ENCODE data around the gene TNPO2.

Gene TNPO2

GRCh38 chr19:12750851-12751250 is 27.1 kb upstream of the TNPO2 start:
- Histone ChIP-seq H3K4me3 (replicated peaks; ENCODE audit: low read depth, low read length) (no peak overlapping the region), H3K36me3 (ENCODE audit: control insufficient read depth, insufficient read depth, low read length) (peaks cover 15% of the 10 kb centered on the region), H3K27me3 (replicated peaks; ENCODE audit: control insufficient read depth, insufficient read depth, low read length) (no peaks in the 10 kb centered on the region; the same call in 1 of the 2 replicates)
- DNase-seq (ENCODE audit: extremely low read depth, insufficient read length), result no peak
- TF ChIP-seq, protein P1, sequence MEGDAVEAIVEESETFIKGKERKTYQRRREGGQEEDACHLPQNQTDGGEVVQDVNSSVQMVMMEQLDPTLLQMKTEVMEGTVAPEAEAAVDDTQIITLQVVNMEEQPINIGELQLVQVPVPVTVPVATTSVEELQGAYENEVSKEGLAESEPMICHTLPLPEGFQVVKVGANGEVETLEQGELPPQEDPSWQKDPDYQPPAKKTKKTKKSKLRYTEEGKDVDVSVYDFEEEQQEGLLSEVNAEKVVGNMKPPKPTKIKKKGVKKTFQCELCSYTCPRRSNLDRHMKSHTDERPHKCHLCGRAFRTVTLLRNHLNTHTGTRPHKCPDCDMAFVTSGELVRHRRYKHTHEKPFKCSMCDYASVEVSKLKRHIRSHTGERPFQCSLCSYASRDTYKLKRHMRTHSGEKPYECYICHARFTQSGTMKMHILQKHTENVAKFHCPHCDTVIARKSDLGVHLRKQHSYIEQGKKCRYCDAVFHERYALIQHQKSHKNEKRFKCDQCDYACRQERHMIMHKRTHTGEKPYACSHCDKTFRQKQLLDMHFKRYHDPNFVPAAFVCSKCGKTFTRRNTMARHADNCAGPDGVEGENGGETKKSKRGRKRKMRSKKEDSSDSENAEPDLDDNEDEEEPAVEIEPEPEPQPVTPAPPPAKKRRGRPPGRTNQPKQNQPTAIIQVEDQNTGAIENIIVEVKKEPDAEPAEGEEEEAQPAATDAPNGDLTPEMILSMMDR (IDR thresholded peaks at IDR 0.05; ENCODE audit: insufficient read depth, low read length, poor library complexity, severe bottlenecking), result no peak

DNA sequence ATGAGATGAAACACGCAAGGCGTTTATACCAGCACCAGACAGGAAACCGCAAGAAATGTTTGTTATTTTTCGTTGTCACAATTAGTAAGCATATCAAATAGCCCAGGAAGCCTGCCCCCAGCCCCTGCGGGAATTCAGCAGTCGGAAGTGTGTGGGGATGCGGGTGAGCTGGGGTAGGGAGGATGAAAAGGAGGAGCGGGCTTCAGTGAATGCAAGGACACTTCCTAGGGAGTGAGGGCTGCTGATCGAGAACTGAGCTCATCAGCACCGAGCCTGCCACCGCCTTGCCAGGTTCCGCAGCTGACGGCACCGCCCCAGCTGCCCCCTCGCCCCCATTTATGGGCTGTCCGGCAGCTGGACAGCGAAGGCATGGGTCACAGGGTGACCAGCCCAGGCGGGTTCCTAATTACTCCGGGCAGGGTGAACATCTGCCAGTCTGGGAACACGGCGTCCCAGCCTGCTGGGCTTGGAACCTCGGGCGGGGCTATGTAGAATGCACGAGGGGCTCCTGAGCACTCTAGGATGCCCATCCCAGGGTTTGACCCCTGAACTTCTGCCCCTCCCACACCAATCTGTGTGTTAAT is 26.3 kb upstream of the TNPO2 start:
- no peaks in the 10 kb centered on the region; the same call in 1 of the 2 replicates for H3K27me3 ChIP-seq (replicated peaks; ENCODE audit: control insufficient read depth, insufficient read depth, low read length)

DNA sequence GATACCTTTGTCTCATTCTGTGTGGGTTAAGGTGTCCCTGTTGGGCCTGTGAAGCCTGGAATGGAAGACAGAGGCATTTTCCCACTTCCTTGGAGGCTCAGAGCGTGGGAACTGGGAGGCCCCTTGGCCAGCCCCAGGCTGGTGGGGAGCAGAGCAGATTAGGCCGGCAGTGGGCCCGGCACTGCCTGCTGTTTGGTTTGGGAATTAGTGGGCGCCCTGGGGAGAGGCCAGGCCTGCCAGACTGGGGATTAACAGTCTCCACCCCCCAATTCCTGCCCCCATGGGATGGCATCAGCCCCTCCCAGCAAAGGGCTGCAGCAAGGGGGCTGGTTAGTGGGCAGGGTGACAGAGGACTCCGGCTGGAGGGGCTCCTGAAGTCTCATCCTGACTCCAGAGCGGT is 24.8 kb upstream of the TNPO2 start:
- no peak for DNase-seq (ENCODE audit: extremely low read depth, insufficient read length)
- H3K27me3 ChIP-seq (replicated peaks; ENCODE audit: control insufficient read depth, insufficient read depth, low read length), result no peaks in the 10 kb centered on the region; the same call in 1 of the 2 replicates
- TF ChIP-seq, protein P1 (IDR thresholded peaks at IDR 0.05; ENCODE audit: insufficient read depth, low read length, poor library complexity, severe bottlenecking), result no peak
- H3K4me3 ChIP-seq (replicated peaks; ENCODE audit: low read depth, low read length), result no peak overlapping the region
- H3K36me3 ChIP-seq (ENCODE audit: control insufficient read depth, insufficient read depth, low read length), result peaks cover 23% of the 10 kb centered on the region

More for the DNA sequence above, 26.3 kb upstream of the TNPO2 start:
- peaks cover 20% of the 10 kb centered on the region for H3K36me3 ChIP-seq (ENCODE audit: control insufficient read depth, insufficient read depth, low read length)
- TF ChIP-seq, protein P1 (IDR thresholded peaks at IDR 0.05; ENCODE audit: insufficient read depth, low read length, poor library complexity, severe bottlenecking), result no peak
- DNase-seq (ENCODE audit: extremely low read depth, insufficient read length), result no peak
- no peak overlapping the region for H3K4me3 ChIP-seq (replicated peaks; ENCODE audit: low read depth, low read length)

GRCh38 chr19:12745166-12745897 is 21.6 kb upstream of the TNPO2 start:
- Histone ChIP-seq H3K4me3 (replicated peaks; ENCODE audit: low read depth, low read length) (no peak overlapping the region), H3K36me3 (ENCODE audit: control insufficient read depth, insufficient read depth, low read length) (peaks cover 25% of the 10 kb centered on the region), H3K27me3 (replicated peaks; ENCODE audit: control insufficient read depth, insufficient read depth, low read length) (no peaks in the 10 kb centered on the region)
- TF ChIP-seq, protein P1 (IDR thresholded peaks at IDR 0.05; ENCODE audit: insufficient read depth, low read length, poor library complexity, severe bottlenecking), result no peak
- no peak for DNase-seq (ENCODE audit: extremely low read depth, insufficient read length)

DNA sequence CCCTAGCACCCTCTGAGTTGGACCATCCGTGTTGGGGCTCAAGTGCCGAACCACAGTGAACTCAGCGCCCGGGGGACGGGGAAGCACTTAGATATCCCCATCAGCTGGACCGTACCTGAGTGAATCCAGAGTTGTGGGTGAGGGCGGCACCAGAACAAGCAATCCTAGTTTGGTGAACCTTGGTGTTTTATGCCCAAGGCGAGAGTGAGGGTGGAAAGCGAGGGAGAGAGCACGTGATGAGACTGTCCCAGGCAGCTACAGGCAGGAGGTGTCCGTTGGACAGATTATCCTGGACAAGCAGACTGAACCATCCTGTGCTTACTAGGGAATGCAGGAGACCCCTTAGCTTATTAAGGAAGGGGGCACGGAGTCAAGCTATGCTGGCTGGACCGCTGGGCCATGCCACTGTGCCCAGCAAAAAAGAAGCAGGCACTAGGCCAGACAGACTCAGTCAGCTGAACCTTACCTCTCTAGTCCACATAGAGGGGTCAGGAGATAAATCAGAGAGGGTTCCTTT is 14.2 kb upstream of the TNPO2 start:
- Histone ChIP-seq H3K36me3 (ENCODE audit: control insufficient read depth, insufficient read depth, low read length) (peaks cover 3% of the 10 kb centered on the region), H3K4me3 (replicated peaks; ENCODE audit: low read depth, low read length) (peak overlapping the region; percentile 99), H3K27me3 (replicated peaks; ENCODE audit: control insufficient read depth, insufficient read depth, low read length) (no peaks in the 10 kb centered on the region)
- TF ChIP-seq, protein P1 (IDR thresholded peaks at IDR 0.05; ENCODE audit: insufficient read depth, low read length, poor library complexity, severe bottlenecking), result no peak
- no peak for DNase-seq (ENCODE audit: extremely low read depth, insufficient read length)

Measured in GM06990 (cell line).